Type B pancreatic cell (in vitro differentiated cells): ENCODE data around the gene RAB37. TPM values are rescaled to one million over a fixed set of nuclear protein-coding genes. Genes with fewer than 3 reads are reported as not detected.

Experiments
- DNase-seq: peaks from one replicate; pipeline ENCODE4 v3.0.0; 2021; ENCODE audit warnings: mixed read lengths; ENCODE audit not compliant: unreplicated experiment; ENCODE audit errors: extremely low spot score
- H3K27ac Mint-ChIP-seq: 2 replicates; pipeline ENCODE4 v1.8.0; 2021; ENCODE audit warnings: mild to moderate bottlenecking, mixed read lengths
- H3K27me3 Mint-ChIP-seq: 2 replicates; pipeline ENCODE4 v1.8.0; 2021; ENCODE audit warnings: mixed read lengths
- H3K36me3 Mint-ChIP-seq: 2 replicates; pipeline ENCODE4 v1.8.0; 2021; ENCODE audit warnings: mixed read lengths
- H3K4me1 Mint-ChIP-seq: one replicate; pipeline ENCODE4 v1.8.0; 2021; ENCODE audit warnings: mixed read lengths; ENCODE audit not compliant: unreplicated experiment
- H3K4me3 Mint-ChIP-seq: 2 replicates; pipeline ENCODE4 v1.8.0; 2021; ENCODE audit warnings: mild to moderate bottlenecking, mixed read lengths
- H3K9me3 Mint-ChIP-seq: 2 replicates; pipeline ENCODE4 v1.8.0; 2021; ENCODE audit warnings: mixed read lengths
- total RNA-seq: library from RNA; stranded (reverse); gene quantifications from 2 replicates; pipeline ENCODE4 v1.2.1, GENCODE V29; 2021; ENCODE audit warnings: low replicate concordance
- TF ChIP-seq, protein P1 (sequence below): fragments of 200-600 bp; sonication (generic); conservative IDR thresholded peaks from 2 replicates; pipeline ENCODE4 v1.5.0; 2021; ENCODE audit warnings: antibody characterized with exemption, mild to moderate bottlenecking

The RAB37 gene
- total RNA-seq, 1 donor from 2014 or later, result 3.4 TPM

DNA sequence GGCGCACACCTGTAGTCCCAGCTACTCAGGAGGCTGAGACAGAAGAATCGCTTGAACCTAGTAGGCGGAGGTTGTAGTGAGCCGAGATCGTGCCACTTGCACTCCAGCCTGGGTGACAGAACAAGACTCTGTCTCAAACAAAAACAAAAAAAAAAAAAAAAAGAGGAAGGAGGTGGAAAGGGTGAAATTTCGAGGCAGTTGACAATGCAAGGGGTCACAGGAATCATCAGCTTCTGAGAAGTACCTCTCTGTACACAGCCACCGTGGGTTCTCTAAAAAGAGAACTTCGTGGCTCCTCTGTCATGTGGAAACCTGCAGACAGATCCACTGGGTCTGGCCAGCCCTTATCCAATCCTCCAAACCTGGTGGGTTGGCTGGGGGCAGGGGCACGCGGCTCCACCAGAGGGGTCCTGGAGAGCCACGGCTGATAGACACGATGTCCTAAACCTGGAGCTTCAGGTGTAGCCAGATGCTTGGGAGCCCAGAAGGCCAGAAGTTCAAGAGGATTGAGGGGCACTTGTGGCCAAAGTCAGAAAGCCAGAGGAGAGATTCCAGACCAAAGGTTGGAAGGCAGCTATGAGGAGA is 23.8 kb upstream of the RAB37 start:
- Mint-ChIP-seq H3K36me3 (no peaks in the 10 kb centered on the region), H3K9me3 (peaks cover 4% of the 10 kb centered on the region), H3K27me3 (peaks cover 24% of the 10 kb centered on the region), H3K4me3 (no peak overlapping the region), H3K4me1 (no peaks in the 10 kb centered on the region), H3K27ac (no peak overlapping the region)
- no peak for DNase-seq
- TF ChIP-seq, protein P1, sequence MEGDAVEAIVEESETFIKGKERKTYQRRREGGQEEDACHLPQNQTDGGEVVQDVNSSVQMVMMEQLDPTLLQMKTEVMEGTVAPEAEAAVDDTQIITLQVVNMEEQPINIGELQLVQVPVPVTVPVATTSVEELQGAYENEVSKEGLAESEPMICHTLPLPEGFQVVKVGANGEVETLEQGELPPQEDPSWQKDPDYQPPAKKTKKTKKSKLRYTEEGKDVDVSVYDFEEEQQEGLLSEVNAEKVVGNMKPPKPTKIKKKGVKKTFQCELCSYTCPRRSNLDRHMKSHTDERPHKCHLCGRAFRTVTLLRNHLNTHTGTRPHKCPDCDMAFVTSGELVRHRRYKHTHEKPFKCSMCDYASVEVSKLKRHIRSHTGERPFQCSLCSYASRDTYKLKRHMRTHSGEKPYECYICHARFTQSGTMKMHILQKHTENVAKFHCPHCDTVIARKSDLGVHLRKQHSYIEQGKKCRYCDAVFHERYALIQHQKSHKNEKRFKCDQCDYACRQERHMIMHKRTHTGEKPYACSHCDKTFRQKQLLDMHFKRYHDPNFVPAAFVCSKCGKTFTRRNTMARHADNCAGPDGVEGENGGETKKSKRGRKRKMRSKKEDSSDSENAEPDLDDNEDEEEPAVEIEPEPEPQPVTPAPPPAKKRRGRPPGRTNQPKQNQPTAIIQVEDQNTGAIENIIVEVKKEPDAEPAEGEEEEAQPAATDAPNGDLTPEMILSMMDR, result no peak

DNA sequence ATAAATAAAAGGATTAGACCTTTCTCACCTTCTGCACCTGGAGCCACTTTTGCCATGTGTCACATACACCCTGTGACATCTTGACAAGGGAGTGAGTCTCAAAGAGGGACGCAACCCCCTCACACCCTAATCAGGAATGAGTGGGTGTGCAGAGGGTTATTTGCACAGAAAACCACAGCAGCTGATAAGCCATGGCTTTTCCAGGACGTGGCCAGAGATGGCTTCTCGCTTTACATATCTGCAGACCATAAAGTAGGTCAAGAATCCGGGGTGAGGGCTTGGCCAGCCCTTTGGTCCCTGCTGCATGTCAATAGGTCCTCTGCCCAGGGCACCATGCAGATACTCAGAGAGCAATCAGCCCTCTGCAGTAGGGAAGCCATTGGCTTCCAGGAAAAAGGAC is 21.9 kb upstream of the RAB37 start:
- no peak for DNase-seq
- Mint-ChIP-seq H3K27me3 (peaks cover 35% of the 10 kb centered on the region), H3K4me1 (no peaks in the 10 kb centered on the region), H3K9me3 (peaks cover 4% of the 10 kb centered on the region), H3K4me3 (no peak overlapping the region), H3K27ac (no peak overlapping the region), H3K36me3 (no peaks in the 10 kb centered on the region)
- TF ChIP-seq, protein P1, result no peak

DNA sequence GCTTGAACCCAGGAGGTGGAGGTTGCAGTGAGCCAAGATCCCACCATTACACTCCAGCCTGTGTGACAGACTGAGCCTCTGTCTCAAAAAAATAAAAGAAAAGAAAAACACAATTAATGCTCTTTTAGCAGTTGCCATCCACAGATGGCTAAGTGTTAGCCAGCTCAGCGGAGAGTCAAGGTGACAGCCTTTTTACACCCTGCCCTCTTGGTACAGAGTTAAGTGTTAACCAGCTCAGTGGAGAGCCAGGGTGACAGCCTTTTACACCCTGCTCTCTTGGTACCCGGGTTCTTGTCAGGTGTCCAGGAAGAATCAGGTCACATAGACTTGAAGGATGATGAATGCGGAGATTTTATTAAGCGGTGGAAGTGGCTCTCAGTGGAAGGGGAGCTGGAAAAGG is 16.6 kb upstream of the RAB37 start:
- H3K27me3 Mint-ChIP-seq, result peaks cover 34% of the 10 kb centered on the region
- no peaks in the 10 kb centered on the region for H3K36me3 Mint-ChIP-seq
- H3K4me1 Mint-ChIP-seq, result no peaks in the 10 kb centered on the region
- no peak overlapping the region for H3K27ac Mint-ChIP-seq
- H3K9me3 Mint-ChIP-seq, result no peaks in the 10 kb centered on the region
- no peak overlapping the region for H3K4me3 Mint-ChIP-seq
- no peak for DNase-seq
- TF ChIP-seq, protein P1, result no peak

DNA sequence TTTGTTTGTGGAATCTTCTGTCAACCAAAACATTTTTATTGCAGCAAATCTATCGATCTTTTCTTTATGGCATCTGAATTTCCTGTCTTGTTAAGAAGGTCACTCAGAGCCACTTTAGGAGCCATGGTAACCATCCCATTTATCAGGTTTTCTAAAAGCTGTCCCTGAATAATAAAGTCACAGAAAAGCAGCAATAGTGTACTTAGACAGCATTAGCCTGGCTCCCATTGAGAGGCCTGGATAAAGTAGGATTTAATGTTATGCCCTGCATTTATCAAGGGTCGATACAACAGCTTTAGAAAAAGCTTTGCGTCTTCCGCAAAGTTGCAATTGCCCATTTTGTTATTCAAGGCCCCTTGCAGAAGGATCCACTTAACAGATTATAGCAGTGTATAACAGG is 14.3 kb upstream of the RAB37 start:
- Mint-ChIP-seq H3K4me3 (no peak overlapping the region), H3K9me3 (no peaks in the 10 kb centered on the region), H3K36me3 (no peaks in the 10 kb centered on the region), H3K27ac (no peak overlapping the region), H3K4me1 (no peaks in the 10 kb centered on the region), H3K27me3 (peaks cover 26% of the 10 kb centered on the region)
- TF ChIP-seq, protein P1, result no peak
- DNase-seq, result no peak

DNA sequence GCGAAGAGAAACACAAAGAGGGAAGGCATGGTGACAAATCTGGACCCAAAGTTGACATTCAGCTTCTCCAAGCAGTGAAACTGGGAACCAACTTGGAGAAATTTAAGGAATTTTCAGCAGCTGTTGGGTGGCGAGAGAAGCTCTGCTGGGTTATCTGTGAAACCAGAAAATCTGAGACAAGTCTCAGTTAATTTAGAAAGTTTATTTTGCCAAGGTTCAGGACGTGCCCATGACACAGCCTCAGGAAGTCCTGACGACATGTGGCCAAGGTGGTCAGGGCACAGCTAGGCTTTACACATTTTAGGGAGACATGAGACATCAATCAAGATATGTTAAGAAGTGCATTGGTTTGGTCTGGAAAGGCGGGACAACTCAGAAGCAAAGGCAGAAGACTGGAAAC is 13.2 kb upstream of the RAB37 start:
- H3K4me1 Mint-ChIP-seq, result no peaks in the 10 kb centered on the region

More for the DNA sequence above, 13.2 kb upstream of the RAB37 start:
- H3K27ac Mint-ChIP-seq, result no peak overlapping the region
- H3K36me3 Mint-ChIP-seq, result no peaks in the 10 kb centered on the region
- H3K9me3 Mint-ChIP-seq, result no peaks in the 10 kb centered on the region
- DNase-seq, result no peak
- TF ChIP-seq, protein P1, result no peak
- no peak overlapping the region for H3K4me3 Mint-ChIP-seq
- H3K27me3 Mint-ChIP-seq, result peaks cover 18% of the 10 kb centered on the region
